ENCODE data around the gene MCRIP1. TPM values are rescaled to one million over a fixed set of nuclear protein-coding genes. Genes with fewer than 3 reads are reported as not detected.

The MCRIP1 gene
- total and polyA plus RNA-seq, 2 of the 8 experiments (the other 6 are each of a cell fraction or from before 2014, with no cell fraction given) = 103 to 151 TPM

GRCh38 chr17:81878294-81878693, 45.2 kb upstream of the MCRIP1 start:
- no peak overlapping the region for H3K4ac ChIP-seq (replicated peaks; ENCODE audit: insufficient read length, low read depth, low read length)
- no peak overlapping the region for H2AK5ac ChIP-seq (ENCODE audit: low read depth, low read length)
- no peaks in the 10 kb centered on the region for H3K27me3 ChIP-seq (replicated peaks in 1 of 4; ENCODE audit: control insufficient read depth in 3 of 4, extremely low read depth in 1 of 4, insufficient read depth in 3 of 4, low read length in 3 of 4)
- no peak overlapping the region for H2BK15ac ChIP-seq (ENCODE audit: low read length)
- H3K14ac ChIP-seq (ENCODE audit: insufficient read length) = no peak overlapping the region
- no peak overlapping the region for H3K56ac ChIP-seq (replicated peaks; ENCODE audit: insufficient read length, low read depth, low read length)
- no peak overlapping the region for H2AFZ ChIP-seq (ENCODE audit: low read length)
- H3K36me3 ChIP-seq (ENCODE audit: control insufficient read depth in 2 of 4, insufficient read depth in 4 of 4, low read length in 3 of 4) = peaks cover 4 to 19% (median 6%) of the 10 kb centered on the region in 4 experiments; a peak in 6 of 8 replicates
- H3K79me2 ChIP-seq (ENCODE audit: control insufficient read depth in 1 of 2, insufficient read depth in 2 of 2, low read length in 2 of 2) = no peaks in the 10 kb centered on the region
- H2BK120ac ChIP-seq (replicated peaks; ENCODE audit: low read depth, low read length) = no peak overlapping the region
- H3K9ac ChIP-seq (replicated peaks in 1 of 4; ENCODE audit: extremely low read depth in 1 of 4, low read depth in 3 of 4, low read length in 3 of 4) = no peak overlapping the region
- H3K18ac ChIP-seq (ENCODE audit: extremely low read depth, low read length) = no peak overlapping the region
- H2BK12ac ChIP-seq (ENCODE audit: low read depth, low read length) = no peak overlapping the region
- no peaks in the 10 kb centered on the region for H3K4me1 ChIP-seq (replicated peaks in 1 of 4; ENCODE audit: control insufficient read depth in 3 of 4, insufficient read depth in 4 of 4, low read length in 3 of 4)
- H3K4me3 ChIP-seq (ENCODE audit: extremely low read depth in 1 of 4, insufficient read depth in 2 of 4, low read depth in 3 of 4, low read length in 4 of 4) = no peak overlapping the region
- TF ChIP-seq JUND (IDR thresholded peaks at IDR 0.05; ENCODE audit: low read length) (no peak), MAFK (IDR thresholded peaks at IDR 0.05; ENCODE audit: low read depth, low read length) (no peak)
- H3K4me2 ChIP-seq (ENCODE audit: insufficient read depth in 1 of 2, low read depth in 2 of 2, low read length in 2 of 2) = no peak overlapping the region
- ChIA-PET CTCF (ENCODE audit: partially characterized antibody) (interaction anchor here (0.6 kb wide), 1 partner anchor 70 kb away, joined by 3 read pairs; no protein-coding TSS in a partner anchor), POLR2A (ENCODE audit: partially characterized antibody) (interaction anchor here (0.7 to 10.5 kb wide), 4 partner anchors 10 to 857 kb away, joined by 3 to 151 read pairs (median 12); partner anchors contain the start of genes ALYREF, ANAPC11, ARL16 and HGS)
- no peak overlapping the region for H3K23ac ChIP-seq (ENCODE audit: insufficient read length)
- H4K8ac ChIP-seq (ENCODE audit: extremely low read depth, insufficient read depth, low read length) = no peak overlapping the region
- H4K91ac ChIP-seq (replicated peaks; ENCODE audit: insufficient read length, low read length) = no peak overlapping the region
- no peak overlapping the region for H2BK5ac ChIP-seq (ENCODE audit: low read depth, low read length)
- FAIRE-seq (no peak), DNase-seq (ENCODE audit: low read depth in 1 of 2, low spot score in 2 of 2) (no peak)
- H4K20me1 ChIP-seq (replicated peaks in 1 of 2; ENCODE audit: control insufficient read depth in 1 of 2, insufficient read depth in 2 of 2, low read length in 2 of 2) = no peaks in the 10 kb centered on the region
- no peaks in the 10 kb centered on the region for H3K23me2 ChIP-seq (ENCODE audit: low read depth, low read length)
- no peak overlapping the region for H4K5ac ChIP-seq (ENCODE audit: insufficient read length, low read depth, low read length)
- H3K79me1 ChIP-seq (ENCODE audit: low read depth, low read length) = no peaks in the 10 kb centered on the region
- WGBS, 2 experiments (ENCODE audit: extremely low coverage in 1 of 2, insufficient coverage in 1 of 2, insufficient read length in 1 of 2, insufficient replicate concordance in 2 of 2, low coverage in 1 of 2, low lambda C conversion rate in 2 of 2, missing lambda C conversion rate in 1 of 2) = 94% methylated on average over 3 of the region's 3 CpGs; no CpG with 5 or more reads in 1 of the 2 experiments
- no peak overlapping the region for H2BK20ac ChIP-seq (ENCODE audit: low read length)
- H3K27ac ChIP-seq (ENCODE audit: low read depth, low read length) = no peak overlapping the region
- H3K9me3 ChIP-seq (ENCODE audit: insufficient read depth in 2 of 2, low read depth in 1 of 2, low read length in 1 of 2) = no peaks in the 10 kb centered on the region

All from H1 (cell line).